Mammary epithelial cell (primary cell): ENCODE measurements around the gene FAM25C.
"Not testable (repeated sequence)": the region's sequence is repeated elsewhere in the genome, so short reads cannot be mapped to it uniquely, and the experiment has no call there.

Experiments
- EZH2 ChIP-seq: IDR thresholded peaks from 2 replicates; pipeline ENCODE4 v1.6.1; 2012; ENCODE audit warnings: low read length, inconsistent platforms, borderline replicate concordance
- TF ChIP-seq, protein P1 (sequence below), 2 donors: IDR thresholded peaks in 1 of 2; conservative IDR thresholded peaks in 1 of 2; 2 replicates each; pipeline ENCODE4 v1.5.1; 2011 to 2012; ENCODE audit warnings: inconsistent platforms in 2 of 2, low read length in 2 of 2, mild to moderate bottlenecking in 2 of 2, control low read depth in 1 of 2, low read depth in 1 of 2; ENCODE audit not compliant: insufficient read depth in 1 of 2; ENCODE audit errors: extremely low read depth in 1 of 2

DNA sequence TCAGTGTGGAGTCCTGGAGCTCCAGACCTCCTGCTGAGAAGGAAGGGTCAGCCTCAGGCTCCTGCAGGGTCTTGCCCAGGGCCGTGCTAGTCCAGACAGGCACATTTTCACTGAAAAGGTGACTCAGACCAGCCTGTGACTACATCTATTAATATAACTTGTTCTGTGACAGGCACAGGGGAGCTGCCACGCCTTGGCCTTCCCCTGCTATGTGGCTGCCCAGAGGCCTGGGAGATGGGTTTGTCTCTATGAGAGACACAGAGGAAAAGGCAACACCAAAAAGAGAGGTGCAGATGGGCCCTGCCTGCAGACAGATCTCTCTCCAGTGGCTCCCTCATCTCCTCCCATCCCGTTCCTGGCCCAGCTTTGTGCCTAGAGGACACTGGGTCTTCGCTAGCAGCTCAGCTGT, 10.0 kb downstream of the FAM25C start:
- TF ChIP-seq, protein P1, sequence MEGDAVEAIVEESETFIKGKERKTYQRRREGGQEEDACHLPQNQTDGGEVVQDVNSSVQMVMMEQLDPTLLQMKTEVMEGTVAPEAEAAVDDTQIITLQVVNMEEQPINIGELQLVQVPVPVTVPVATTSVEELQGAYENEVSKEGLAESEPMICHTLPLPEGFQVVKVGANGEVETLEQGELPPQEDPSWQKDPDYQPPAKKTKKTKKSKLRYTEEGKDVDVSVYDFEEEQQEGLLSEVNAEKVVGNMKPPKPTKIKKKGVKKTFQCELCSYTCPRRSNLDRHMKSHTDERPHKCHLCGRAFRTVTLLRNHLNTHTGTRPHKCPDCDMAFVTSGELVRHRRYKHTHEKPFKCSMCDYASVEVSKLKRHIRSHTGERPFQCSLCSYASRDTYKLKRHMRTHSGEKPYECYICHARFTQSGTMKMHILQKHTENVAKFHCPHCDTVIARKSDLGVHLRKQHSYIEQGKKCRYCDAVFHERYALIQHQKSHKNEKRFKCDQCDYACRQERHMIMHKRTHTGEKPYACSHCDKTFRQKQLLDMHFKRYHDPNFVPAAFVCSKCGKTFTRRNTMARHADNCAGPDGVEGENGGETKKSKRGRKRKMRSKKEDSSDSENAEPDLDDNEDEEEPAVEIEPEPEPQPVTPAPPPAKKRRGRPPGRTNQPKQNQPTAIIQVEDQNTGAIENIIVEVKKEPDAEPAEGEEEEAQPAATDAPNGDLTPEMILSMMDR (conservative IDR thresholded peaks at IDR 0.05 in 1 of 2, IDR thresholded peaks at IDR 0.05 in 1 of 2; ENCODE audit: extremely low read depth in 1 of 2, insufficient read depth in 1 of 2, low read depth in 1 of 2, low read length in 2 of 2), result not testable (repeated sequence)
- not testable (repeated sequence) for TF ChIP-seq EZH2
